Astrocyte (in vitro differentiated cells and primary cell): ENCODE results near the gene PCBD2. TPM values are rescaled to one million over a fixed set of nuclear protein-coding genes. Genes with fewer than 3 reads are reported as not detected.
"Not testable (repeated sequence)": the region's sequence is repeated elsewhere in the genome, so short reads cannot be mapped to it uniquely, and the experiment has no call there.

Source experiments
- DNase-seq: peaks from one replicate; pipeline ENCODE4 v3.0.0-alpha.2; 2010; ENCODE audit warnings: low read depth
- FAIRE-seq: peaks from 2 replicates; lab custom pipeline; 2011; peaks lifted over from hg19 to GRCh38; lab: Jason Lieb, UNC
- H2AFZ ChIP-seq: 2 replicates; pipeline ENCODE4 v1.6.0; 2012; ENCODE audit warnings: low read depth, low read length, inconsistent platforms
- H3K27ac ChIP-seq: 2 replicates; pipeline ENCODE4 v1.5.1; 2011; ENCODE audit warnings: low read depth, low read length, inconsistent platforms
- H3K27me3 ChIP-seq: 2 replicates; pipeline ENCODE4 v1.6.0; 2011; ENCODE audit warnings: low read length, inconsistent platforms; ENCODE audit not compliant: insufficient read depth
- H3K36me3 ChIP-seq: 2 replicates; pipeline ENCODE4 v1.5.1; 2011; ENCODE audit warnings: low read length, inconsistent platforms; ENCODE audit not compliant: insufficient read depth
- H3K4me1 ChIP-seq: 2 replicates; pipeline ENCODE4 v1.5.1; 2011; ENCODE audit warnings: low read length, inconsistent platforms; ENCODE audit not compliant: insufficient read depth
- H3K4me2 ChIP-seq: 2 replicates; pipeline ENCODE4 v1.6.0; 2012; ENCODE audit warnings: low read length, inconsistent platforms
- H3K4me3 ChIP-seq: 2 replicates; pipeline ENCODE4 v1.5.1; 2011; ENCODE audit warnings: low read depth, mild to moderate bottlenecking, low read length, inconsistent platforms; ENCODE audit not compliant: insufficient read depth
- H3K79me2 ChIP-seq: 2 replicates; pipeline ENCODE4 v1.6.0; 2012; ENCODE audit warnings: mild to moderate bottlenecking, low read length, inconsistent platforms; ENCODE audit not compliant: insufficient read depth
- H3K9ac ChIP-seq: 2 replicates; pipeline ENCODE4 v1.6.0; 2012; ENCODE audit warnings: mild to moderate bottlenecking, low read length, inconsistent platforms
- H3K9me3 ChIP-seq: 2 replicates; pipeline ENCODE4 v1.5.1; 2012; ENCODE audit warnings: low read depth, mild to moderate bottlenecking, low read length, inconsistent platforms; ENCODE audit not compliant: insufficient read depth
- H4K20me1 ChIP-seq: 2 replicates; pipeline ENCODE4 v1.6.0; 2012; ENCODE audit warnings: low read length, inconsistent platforms; ENCODE audit not compliant: insufficient read depth
- H3K27ac Mint-ChIP-seq: one replicate; pipeline ENCODE4 v1.8.0; 2021; ENCODE audit warnings: mild to moderate bottlenecking, mixed read lengths; ENCODE audit not compliant: unreplicated experiment
- H3K27me3 Mint-ChIP-seq: one replicate; pipeline ENCODE4 v1.8.0; 2021; ENCODE audit warnings: low read depth, mixed read lengths; ENCODE audit not compliant: unreplicated experiment
- H3K36me3 Mint-ChIP-seq: one replicate; pipeline ENCODE4 v1.8.0; 2021; ENCODE audit warnings: low read depth, mixed read lengths; ENCODE audit not compliant: unreplicated experiment
- H3K4me1 Mint-ChIP-seq: one replicate; pipeline ENCODE4 v1.8.0; 2021; ENCODE audit warnings: low read depth, mixed read lengths; ENCODE audit not compliant: unreplicated experiment
- H3K4me3 Mint-ChIP-seq: one replicate; pipeline ENCODE4 v1.8.0; 2021; ENCODE audit warnings: mild to moderate bottlenecking, moderate library complexity, mixed read lengths; ENCODE audit not compliant: unreplicated experiment
- H3K9me3 Mint-ChIP-seq: one replicate; pipeline ENCODE4 v1.8.0; 2021; ENCODE audit warnings: mild to moderate bottlenecking, mixed read lengths; ENCODE audit not compliant: unreplicated experiment
- CTCF ChIP-seq: IDR thresholded peaks from 2 replicates; pipeline ENCODE4 v1.5.1; 2011; ENCODE audit warnings: low read depth, mild to moderate bottlenecking, inconsistent platforms, low read length, moderate library complexity; ENCODE audit not compliant: insufficient read depth
- EZH2 ChIP-seq: IDR thresholded peaks from 2 replicates; pipeline ENCODE4 v1.6.1; 2012; ENCODE audit warnings: mild to moderate bottlenecking, low read length, inconsistent platforms; ENCODE audit not compliant: insufficient read depth
- total RNA-seq: library from RNA; stranded (reverse); gene quantifications from 2 replicates; pipeline ENCODE4 v1.2.1, GENCODE V29; 2021

The PCBD2 gene
- total RNA-seq, 1 donor from 2014 or later, result 10.2 TPM

- peaks cover 55% of the 10 kb centered on the region for H3K27me3 Mint-ChIP-seq
- H3K9me3 Mint-ChIP-seq, result peaks cover 7% of the 10 kb centered on the region
- H3K4me1 Mint-ChIP-seq, result no peaks in the 10 kb centered on the region
- Histone ChIP-seq H3K4me1 (no peaks in the 10 kb centered on the region), H3K79me2 (no peaks in the 10 kb centered on the region), H4K20me1 (no peaks in the 10 kb centered on the region), H3K9me3 (no peaks in the 10 kb centered on the region), H3K4me2 (no peak overlapping the region), H3K36me3 (no peaks in the 10 kb centered on the region), H2AFZ (no peak overlapping the region), H3K9ac (no peak overlapping the region), H3K4me3 (no peak overlapping the region), H3K27me3 (peaks cover 2% of the 10 kb centered on the region), H3K27ac (no peak overlapping the region)
- peaks cover 6% of the 10 kb centered on the region for H3K36me3 Mint-ChIP-seq
- H3K4me3 Mint-ChIP-seq, result no peak overlapping the region
- H3K27ac Mint-ChIP-seq, result no peak overlapping the region
- DNase-seq, result no peak
- no peak for FAIRE-seq
- no peak for TF ChIP-seq EZH2
- TF ChIP-seq CTCF, result no peak
Measured at GRCh38 chr5:134997015-134997414, 92.1 kb downstream of the PCBD2 start.

- not testable (repeated sequence) for FAIRE-seq, H3K4me3 Mint-ChIP-seq, H3K9ac ChIP-seq, H3K36me3 ChIP-seq, H3K4me1 Mint-ChIP-seq, H3K4me2 ChIP-seq, H4K20me1 ChIP-seq, H3K9me3 ChIP-seq, H3K27ac ChIP-seq, H3K27ac Mint-ChIP-seq, H3K27me3 ChIP-seq, H3K4me3 ChIP-seq, H2AFZ ChIP-seq, DNase-seq, H3K4me1 ChIP-seq, H3K79me2 ChIP-seq
- H3K9me3 Mint-ChIP-seq, result peaks cover 12% of the 10 kb centered on the region
- H3K36me3 Mint-ChIP-seq, result peaks cover 10% of the 10 kb centered on the region
- H3K27me3 Mint-ChIP-seq, result peaks cover 65% of the 10 kb centered on the region
Measured at GRCh38 chr5:134998068-134998467, 93.1 kb downstream of the PCBD2 start.

GRCh38 chr5:135004376-135004775 lies 99.4 kb downstream of the PCBD2 start:
- no peak overlapping the region for H2AFZ ChIP-seq
- Mint-ChIP-seq H3K4me3 (no peak overlapping the region), H3K27ac (no peak overlapping the region), H3K4me1 (no peaks in the 10 kb centered on the region), H3K36me3 (peaks cover 13% of the 10 kb centered on the region), H3K27me3 (peaks cover 68% of the 10 kb centered on the region), H3K9me3 (peaks cover 14% of the 10 kb centered on the region)
- H3K36me3 ChIP-seq, result no peaks in the 10 kb centered on the region
- H3K79me2 ChIP-seq, result no peaks in the 10 kb centered on the region
- no peak overlapping the region for H3K9ac ChIP-seq
- no peaks in the 10 kb centered on the region for H3K9me3 ChIP-seq
- no peaks in the 10 kb centered on the region for H4K20me1 ChIP-seq
- no peaks in the 10 kb centered on the region for H3K27me3 ChIP-seq
- no peaks in the 10 kb centered on the region for H3K4me1 ChIP-seq
- FAIRE-seq (no peak), DNase-seq (no peak)
- TF ChIP-seq CTCF (no peak), EZH2 (no peak)
- H3K4me2 ChIP-seq, result no peak overlapping the region
- no peak overlapping the region for H3K4me3 ChIP-seq
- H3K27ac ChIP-seq, result no peak overlapping the region
